Spleen (tissue), 11 donors: ENCODE measurements around the gene MGAT4A. TPM values are rescaled to one million over a fixed set of nuclear protein-coding genes. Genes with fewer than 3 reads are reported as not detected.
A peak's percentile ranks its signal among the peaks of the same experiment; 100 is the strongest.

ENCODE experiments used
- DNase-seq: peaks from one replicate; pipeline ENCODE4 v3.0.0-alpha.2; 2020
- H3K27ac ChIP-seq, 8 donors: fragments of 200-600 bp; sonication (generic) in 7 of 8; 1 replicate in 4 of 8; 2 replicates in 4 of 8; pipeline versions ENCODE4 v1.5.0 to v1.8.0; 2016 to 2021; ENCODE audit warnings: inconsistent platforms in 4 of 8, mild to moderate bottlenecking in 4 of 8, moderate library complexity in 1 of 8
- H3K27me3 ChIP-seq, 7 donors: fragments of 200-600 bp; sonication (generic) in 6 of 7; replicated peaks in 1 of 7; 1 replicate in 4 of 7; 2 replicates in 3 of 7; pipeline versions ENCODE4 v1.5.0 to v1.8.0; 2016 to 2021; ENCODE audit warnings: inconsistent platforms in 3 of 7, mild to moderate bottlenecking in 1 of 7
- H3K36me3 ChIP-seq, 6 donors: fragments of 200-600 bp; sonication (generic) in 5 of 6; 1 replicate in 4 of 6; 2 replicates in 2 of 6; pipeline versions ENCODE4 v1.5.0 to v1.8.0; 2016 to 2021; ENCODE audit warnings: inconsistent platforms in 2 of 6
- H3K4me1 ChIP-seq, 6 donors: fragments of 200-600 bp; sonication (generic) in 5 of 6; 1 replicate in 3 of 6; 2 replicates in 3 of 6; pipeline versions ENCODE4 v1.5.0 to v1.8.0; 2016 to 2021; ENCODE audit warnings: inconsistent platforms in 3 of 6
- H3K4me3 ChIP-seq, 8 donors: fragments of 200-600 bp; sonication (generic) in 7 of 8; 1 replicate in 4 of 8; 2 replicates in 4 of 8; pipeline versions ENCODE4 v1.5.0 to v1.8.0; 2016 to 2021; ENCODE audit warnings: inconsistent platforms in 4 of 8, mild to moderate bottlenecking in 4 of 8, moderate library complexity in 2 of 8
- H3K9me3 ChIP-seq, 8 donors: fragments of 200-600 bp; sonication (generic) in 7 of 8; 1 replicate in 4 of 8; 2 replicates in 4 of 8; pipeline versions ENCODE4 v1.5.0 to v1.8.0; 2016 to 2021; ENCODE audit warnings: inconsistent platforms in 4 of 8
- POLR2A ChIP-seq, 3 donors: fragments of 450-650 bp; IDR thresholded peaks; one replicate each; pipeline ENCODE4 v1.5.1; 2017; ENCODE audit warnings: antibody characterized with exemption in 3 of 3, mild to moderate bottlenecking in 1 of 3
- POLR2AphosphoS5 ChIP-seq, 3 donors: sonication (generic); formaldehyde crosslinking; IDR thresholded peaks; one replicate each; pipeline ENCODE4 v1.5.1; 2017; ENCODE audit warnings: antibody characterized with exemption in 3 of 3
- WGBS, 5 donors: extraction: QIAGEN DNeasy Blood & Tissue Kit in 3 of 5; methylation state at CpG; one replicate each; pipeline versions ENCODE4 v1.1.5 to v1.1.7; 2013 to 2018; 5-methylcytosine and 5-hydroxymethylcytosine counted together
- intact Hi-C: fragments of 100-400 bp; cut with DNase I; formaldehyde crosslinking; loops from one replicate; pipeline ENCODE4 v1.15.0; 2023; ENCODE audit warnings: low total_unique reads
- polyA plus RNA-seq, 3 donors: library from polyadenylated mRNA; stranded (reverse); fragments of 200-250 nt; gene quantifications; one replicate each; pipeline ENCODE4 v1.2.1, GENCODE V29; 2013
- total RNA-seq, 7 donors: library from RNA; depleted of rRNA in 3 of 7; stranded (reverse); fragments of >200 nt in 3 of 7; fragmentation: NEBNext Ultra II Directional in 4 of 7; extraction: Animal tissue kit (Norgen Biotek cat#: 25700) in 4 of 7; gene quantifications; one replicate each; pipeline versions ENCODE4 v1.1.0 to v1.2.1, GENCODE V29; 2016 to 2021
- TF ChIP-seq, protein P1 (sequence below), 11 experiments: fragments of 200-600 bp in 7 of 11; fragments of 450-650 bp in 4 of 11; sonication (generic) in 4 of 11; IDR thresholded peaks in 8 of 11; conservative IDR thresholded peaks in 3 of 11; 1 replicate in 7 of 11; 2 replicates in 4 of 11; pipeline versions ENCODE4 v1.4.0 to v1.8.0; 2016 to 2021; ENCODE audit warnings: antibody characterized with exemption in 11 of 11, inconsistent platforms in 4 of 11, mild to moderate bottlenecking in 1 of 11
- donor health status: healthy with polysubstance abuse.
- donor health status: DM: no; HTN: no; CAD: no; lungs with moderate emphysema.
- donor health status: DM: no; HTN: no; CAD: no.
- donor health status: Bipolar disorder and iron deficiency.
- donor health status: healthy.
- donor health status: DM: no; HTN: no; CAD: no.
- donor health status: DM: yes; HTN: yes; CAD: no.

Gene MGAT4A
- total and polyA plus RNA-seq, 10 donors, result 5.7 to 45.9 (median 31.5) TPM

DNA sequence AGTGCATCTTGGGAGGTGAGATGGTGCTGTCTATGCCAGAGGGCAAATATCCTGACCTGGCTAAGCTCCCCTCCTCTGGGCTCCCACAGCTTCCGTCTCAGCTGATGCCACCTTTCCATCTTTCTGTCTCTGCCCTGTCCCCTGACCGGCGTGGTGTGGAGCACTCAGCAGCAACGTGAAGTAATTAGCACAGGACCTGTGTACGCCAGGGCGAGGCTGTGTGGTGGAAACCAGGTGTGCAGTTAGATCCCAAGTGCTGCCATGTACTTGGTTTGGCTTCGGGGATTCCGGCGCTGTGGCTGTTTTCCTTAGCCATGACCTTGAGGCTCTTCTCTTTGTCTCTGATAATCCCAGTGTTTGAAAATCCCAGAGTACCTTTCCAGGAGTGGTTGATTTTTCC, 159.1 kb downstream of the MGAT4A start:
- H3K27ac ChIP-seq, result no peak overlapping the region
- TF ChIP-seq, protein P1, sequence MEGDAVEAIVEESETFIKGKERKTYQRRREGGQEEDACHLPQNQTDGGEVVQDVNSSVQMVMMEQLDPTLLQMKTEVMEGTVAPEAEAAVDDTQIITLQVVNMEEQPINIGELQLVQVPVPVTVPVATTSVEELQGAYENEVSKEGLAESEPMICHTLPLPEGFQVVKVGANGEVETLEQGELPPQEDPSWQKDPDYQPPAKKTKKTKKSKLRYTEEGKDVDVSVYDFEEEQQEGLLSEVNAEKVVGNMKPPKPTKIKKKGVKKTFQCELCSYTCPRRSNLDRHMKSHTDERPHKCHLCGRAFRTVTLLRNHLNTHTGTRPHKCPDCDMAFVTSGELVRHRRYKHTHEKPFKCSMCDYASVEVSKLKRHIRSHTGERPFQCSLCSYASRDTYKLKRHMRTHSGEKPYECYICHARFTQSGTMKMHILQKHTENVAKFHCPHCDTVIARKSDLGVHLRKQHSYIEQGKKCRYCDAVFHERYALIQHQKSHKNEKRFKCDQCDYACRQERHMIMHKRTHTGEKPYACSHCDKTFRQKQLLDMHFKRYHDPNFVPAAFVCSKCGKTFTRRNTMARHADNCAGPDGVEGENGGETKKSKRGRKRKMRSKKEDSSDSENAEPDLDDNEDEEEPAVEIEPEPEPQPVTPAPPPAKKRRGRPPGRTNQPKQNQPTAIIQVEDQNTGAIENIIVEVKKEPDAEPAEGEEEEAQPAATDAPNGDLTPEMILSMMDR (IDR thresholded peaks at IDR 0.05 in 8 of 11, conservative IDR thresholded peaks at IDR 0.05 in 3 of 11), result no peak
- TF ChIP-seq POLR2AphosphoS5 (IDR thresholded peaks at IDR 0.05), result no peak
- no peak for TF ChIP-seq POLR2A (IDR thresholded peaks at IDR 0.05)
- peaks cover 0 to 100% (median 85%) of the 10 kb centered on the region in 6 donors for H3K36me3 ChIP-seq
- no peaks in the 10 kb centered on the region for H3K9me3 ChIP-seq
- no peaks in the 10 kb centered on the region for H3K27me3 ChIP-seq
- no peaks in the 10 kb centered on the region for H3K4me1 ChIP-seq
- intact Hi-C loops, result no loop called here
- WGBS, 5 donors, result 91 to 99% (median 96%) methylated on average over 9 of the region's 9 CpGs
- H3K4me3 ChIP-seq, result no peak overlapping the region
- DNase-seq, result no peak

- TF ChIP-seq, protein P1 (IDR thresholded peaks at IDR 0.05 in 8 of 11, conservative IDR thresholded peaks at IDR 0.05 in 3 of 11), result no peak
- TF ChIP-seq POLR2AphosphoS5 (IDR thresholded peaks at IDR 0.05) (peak in 1 of 3 donors; percentile 22), POLR2A (IDR thresholded peaks at IDR 0.05) (no peak)
- Histone ChIP-seq H3K4me1 (no peaks in the 10 kb centered on the region), H3K9me3 (no peaks in the 10 kb centered on the region), H3K4me3 (no peak overlapping the region), H3K36me3 (peaks cover 0 to 100% (median 85%) of the 10 kb centered on the region in 6 donors), H3K27me3 (no peaks in the 10 kb centered on the region), H3K27ac (no peak overlapping the region)
- WGBS, 5 donors, result 88 to 97% (median 93%) methylated on average over 13 of the region's 13 CpGs
- no peak for DNase-seq
- intact Hi-C loops, result no loop called here
Measured at GRCh38 chr2:98571121-98571701, 159.7 kb downstream of the MGAT4A start.

- WGBS, 5 donors, result 92 to 99% (median 97%) methylated on average over 5 of the region's 5 CpGs
- peaks cover 0 to 100% (median 89%) of the 10 kb centered on the region in 6 donors for H3K36me3 ChIP-seq
- H3K27ac ChIP-seq, result no peak overlapping the region
Measured at GRCh38 chr2:98570356-98570755, 160.6 kb downstream of the MGAT4A start.

GRCh38 chr2:98569915-98570314, 161.0 kb downstream of the MGAT4A start:
- H3K27me3 ChIP-seq, result no peaks in the 10 kb centered on the region
- WGBS, 5 donors, result 94 to 97% (median 97%) methylated on average over 8 to 13 of the region's 13 CpGs
- H3K4me3 ChIP-seq, result no peak overlapping the region
- H3K27ac ChIP-seq, result no peak overlapping the region
- no peaks in the 10 kb centered on the region for H3K9me3 ChIP-seq
- peaks cover 0 to under 1% (median 0%) of the 10 kb centered on the region in 6 donors for H3K4me1 ChIP-seq
- TF ChIP-seq, protein P1 (IDR thresholded peaks at IDR 0.05 in 8 of 11, conservative IDR thresholded peaks at IDR 0.05 in 3 of 11), result no peak
- TF ChIP-seq POLR2AphosphoS5 (IDR thresholded peaks at IDR 0.05), result no peak
- no peak for TF ChIP-seq POLR2A (IDR thresholded peaks at IDR 0.05)
- intact Hi-C loops, result no loop called here
- peaks cover 0 to 100% (median 90%) of the 10 kb centered on the region in 6 donors for H3K36me3 ChIP-seq
- DNase-seq, result no peak

More at GRCh38 chr2:98570356-98570755, 160.6 kb downstream of the MGAT4A start:
- no peaks in the 10 kb centered on the region for H3K9me3 ChIP-seq
- no peak for DNase-seq
- no peaks in the 10 kb centered on the region for H3K4me1 ChIP-seq
- H3K27me3 ChIP-seq, result no peaks in the 10 kb centered on the region
- intact Hi-C loops, result no loop called here
- H3K4me3 ChIP-seq, result no peak overlapping the region
- TF ChIP-seq POLR2A (IDR thresholded peaks at IDR 0.05) (no peak), POLR2AphosphoS5 (IDR thresholded peaks at IDR 0.05) (no peak)
- TF ChIP-seq, protein P1 (IDR thresholded peaks at IDR 0.05 in 8 of 11, conservative IDR thresholded peaks at IDR 0.05 in 3 of 11), result no peak
